ENCODE results near the gene CSGALNACT2.

Gene CSGALNACT2

DNA sequence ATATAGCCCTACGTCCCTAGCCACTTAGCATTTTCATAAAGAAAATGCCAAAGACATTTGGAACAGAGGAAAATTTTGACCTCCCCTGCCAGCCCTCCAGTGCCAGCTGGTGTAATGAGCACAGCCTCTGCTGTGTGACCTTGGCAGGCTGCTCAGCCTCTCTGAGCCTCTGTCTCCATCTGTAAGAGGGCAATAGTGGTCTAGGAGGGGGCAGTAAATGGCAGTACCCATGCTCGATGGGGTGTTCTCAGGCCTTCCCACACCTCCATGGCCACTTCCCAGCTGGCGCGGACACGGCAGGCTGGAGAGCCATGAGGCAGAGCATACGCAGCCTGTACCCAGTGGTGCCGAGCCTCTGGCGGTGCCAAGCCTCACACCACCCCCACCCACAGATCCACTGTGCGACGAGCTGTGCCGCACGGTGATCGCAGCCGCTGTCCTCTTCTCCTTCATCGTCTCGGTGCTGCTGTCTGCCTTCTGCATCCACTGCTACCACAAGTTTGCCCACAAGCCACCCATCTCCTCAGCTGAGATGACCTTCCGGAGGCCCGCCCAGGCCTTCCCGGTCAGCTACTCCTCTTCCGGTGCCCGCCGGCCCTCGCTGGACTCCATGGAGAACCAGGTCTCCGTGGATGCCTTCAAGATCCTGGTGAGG is 24.0 kb upstream of the CSGALNACT2 start:
- TF ChIP-seq, protein P1, sequence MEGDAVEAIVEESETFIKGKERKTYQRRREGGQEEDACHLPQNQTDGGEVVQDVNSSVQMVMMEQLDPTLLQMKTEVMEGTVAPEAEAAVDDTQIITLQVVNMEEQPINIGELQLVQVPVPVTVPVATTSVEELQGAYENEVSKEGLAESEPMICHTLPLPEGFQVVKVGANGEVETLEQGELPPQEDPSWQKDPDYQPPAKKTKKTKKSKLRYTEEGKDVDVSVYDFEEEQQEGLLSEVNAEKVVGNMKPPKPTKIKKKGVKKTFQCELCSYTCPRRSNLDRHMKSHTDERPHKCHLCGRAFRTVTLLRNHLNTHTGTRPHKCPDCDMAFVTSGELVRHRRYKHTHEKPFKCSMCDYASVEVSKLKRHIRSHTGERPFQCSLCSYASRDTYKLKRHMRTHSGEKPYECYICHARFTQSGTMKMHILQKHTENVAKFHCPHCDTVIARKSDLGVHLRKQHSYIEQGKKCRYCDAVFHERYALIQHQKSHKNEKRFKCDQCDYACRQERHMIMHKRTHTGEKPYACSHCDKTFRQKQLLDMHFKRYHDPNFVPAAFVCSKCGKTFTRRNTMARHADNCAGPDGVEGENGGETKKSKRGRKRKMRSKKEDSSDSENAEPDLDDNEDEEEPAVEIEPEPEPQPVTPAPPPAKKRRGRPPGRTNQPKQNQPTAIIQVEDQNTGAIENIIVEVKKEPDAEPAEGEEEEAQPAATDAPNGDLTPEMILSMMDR (IDR thresholded peaks at IDR 0.05), result no peak

DNA sequence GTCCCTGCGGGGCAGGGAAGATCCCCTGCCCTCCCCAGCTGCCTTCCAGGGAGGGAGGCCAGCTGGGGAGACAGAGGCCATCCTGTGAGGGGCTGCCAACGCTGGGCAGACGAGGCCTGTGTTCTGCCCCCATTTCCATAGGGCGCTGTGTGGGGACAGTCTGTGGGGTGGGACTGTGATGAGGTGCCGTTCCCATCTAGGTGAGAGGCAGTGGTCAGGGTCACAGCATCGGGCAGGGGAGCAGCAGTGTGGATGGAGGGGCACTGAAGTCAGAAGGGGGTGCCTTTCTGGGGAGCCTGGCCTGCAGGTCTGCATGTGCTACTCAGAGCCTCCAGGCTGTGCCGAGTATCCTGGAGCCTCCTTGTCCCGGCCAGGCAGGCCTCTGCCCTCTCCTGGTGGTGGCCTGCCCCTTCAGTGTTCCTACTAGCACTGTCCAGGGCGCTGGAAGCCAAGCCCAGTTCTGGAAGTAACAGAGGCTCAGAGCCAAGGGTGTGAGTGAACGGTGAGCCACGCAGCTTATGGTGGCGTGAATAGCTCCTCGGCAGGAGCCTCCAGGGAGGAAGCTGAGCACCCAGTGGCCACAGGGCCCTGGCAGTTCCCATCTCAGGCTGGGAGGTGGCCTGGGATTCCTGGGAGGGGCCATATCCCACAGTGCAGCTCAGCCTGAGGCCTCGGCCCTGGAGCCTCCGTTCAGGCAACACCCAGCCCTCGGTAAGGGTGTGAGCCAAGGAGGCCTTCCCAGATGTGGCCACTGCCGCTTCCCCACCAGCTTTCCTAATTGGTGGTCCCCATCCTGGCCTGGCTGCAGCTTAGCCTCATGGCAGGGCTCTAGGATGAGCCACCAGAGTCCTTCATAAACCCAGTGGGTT is 23.3 kb upstream of the CSGALNACT2 start:
- H3K79me2 ChIP-seq, result no peaks in the 10 kb centered on the region
- TF ChIP-seq, protein P1 (IDR thresholded peaks at IDR 0.05), result no peak
- H3K36me3 ChIP-seq (ENCODE audit: control insufficient read depth, insufficient read depth, low read length), result no peaks in the 10 kb centered on the region
- H2AFZ ChIP-seq, result no peak overlapping the region
- no peak overlapping the region for H3K4me3 ChIP-seq (ENCODE audit: low read depth, low read length)
- no peak overlapping the region for H3K9ac ChIP-seq
- H3K27me3 ChIP-seq (ENCODE audit: control insufficient read depth, insufficient read depth, low read length), result no peaks in the 10 kb centered on the region
- H3K4me1 ChIP-seq, result no peaks in the 10 kb centered on the region
- H3K4me2 ChIP-seq (ENCODE audit: low read length), result no peak overlapping the region
- no peak overlapping the region for H3K27ac ChIP-seq
- no peaks in the 10 kb centered on the region for H3K9me3 ChIP-seq (ENCODE audit: control insufficient read depth, low read length)

More for the DNA sequence above, 24.0 kb upstream of the CSGALNACT2 start:
- Histone ChIP-seq H3K9me3 (ENCODE audit: control insufficient read depth, low read length) (no peaks in the 10 kb centered on the region), H3K9ac (no peak overlapping the region), H2AFZ (no peak overlapping the region), H3K4me3 (ENCODE audit: low read depth, low read length) (no peak overlapping the region), H3K36me3 (ENCODE audit: control insufficient read depth, insufficient read depth, low read length) (no peaks in the 10 kb centered on the region), H3K27me3 (ENCODE audit: control insufficient read depth, insufficient read depth, low read length) (no peaks in the 10 kb centered on the region), H3K4me2 (ENCODE audit: low read length) (no peak overlapping the region), H3K27ac (no peak overlapping the region), H3K79me2 (no peaks in the 10 kb centered on the region), H3K4me1 (no peaks in the 10 kb centered on the region)

DNA sequence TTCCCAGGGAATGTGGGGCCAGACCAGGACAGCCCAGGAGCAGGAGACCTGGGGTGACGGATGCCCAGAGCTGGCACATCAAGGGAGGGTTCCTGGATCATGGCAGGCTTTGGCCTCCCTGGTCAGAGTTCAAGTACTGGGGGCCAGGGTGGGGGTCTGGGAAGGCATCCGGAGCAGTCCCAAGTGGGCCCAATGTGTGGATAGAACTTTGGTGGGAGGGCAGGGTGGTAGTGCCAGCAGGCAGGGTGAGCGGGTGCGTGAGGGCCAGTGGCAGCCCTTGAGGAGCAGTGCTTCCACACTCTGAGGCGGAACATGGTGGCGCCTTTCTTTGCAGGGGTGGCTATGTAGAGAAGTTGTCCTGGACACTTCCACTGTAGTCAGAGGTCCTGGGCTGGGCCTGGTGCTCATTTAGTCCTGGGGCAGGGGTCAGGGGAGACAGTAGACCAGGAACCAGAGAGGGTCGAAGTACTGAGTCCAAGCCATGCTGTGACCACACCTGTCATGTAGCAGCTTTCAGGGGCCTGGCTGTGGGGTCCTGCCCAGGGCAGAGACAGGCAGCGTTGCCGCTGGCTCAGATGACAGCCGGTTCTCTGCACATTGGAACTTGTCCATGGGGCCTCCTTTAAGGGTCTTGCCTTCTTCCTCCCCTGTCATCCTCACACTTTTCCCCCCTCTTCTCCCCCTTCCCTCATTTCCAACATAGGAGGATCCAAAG is 22.2 kb upstream of the CSGALNACT2 start:
- no peak overlapping the region for H2AFZ ChIP-seq
- H3K9me3 ChIP-seq (ENCODE audit: control insufficient read depth, low read length), result no peaks in the 10 kb centered on the region
- H3K4me1 ChIP-seq, result no peaks in the 10 kb centered on the region
- TF ChIP-seq, protein P1 (IDR thresholded peaks at IDR 0.05), result no peak
- no peak overlapping the region for H3K4me2 ChIP-seq (ENCODE audit: low read length)
- H3K79me2 ChIP-seq, result no peaks in the 10 kb centered on the region
- no peak overlapping the region for H3K4me3 ChIP-seq (ENCODE audit: low read depth, low read length)
- H3K36me3 ChIP-seq (ENCODE audit: control insufficient read depth, insufficient read depth, low read length), result no peaks in the 10 kb centered on the region
- no peak overlapping the region for H3K9ac ChIP-seq
- no peaks in the 10 kb centered on the region for H3K27me3 ChIP-seq (ENCODE audit: control insufficient read depth, insufficient read depth, low read length)
- H3K27ac ChIP-seq, result no peak overlapping the region

DNA sequence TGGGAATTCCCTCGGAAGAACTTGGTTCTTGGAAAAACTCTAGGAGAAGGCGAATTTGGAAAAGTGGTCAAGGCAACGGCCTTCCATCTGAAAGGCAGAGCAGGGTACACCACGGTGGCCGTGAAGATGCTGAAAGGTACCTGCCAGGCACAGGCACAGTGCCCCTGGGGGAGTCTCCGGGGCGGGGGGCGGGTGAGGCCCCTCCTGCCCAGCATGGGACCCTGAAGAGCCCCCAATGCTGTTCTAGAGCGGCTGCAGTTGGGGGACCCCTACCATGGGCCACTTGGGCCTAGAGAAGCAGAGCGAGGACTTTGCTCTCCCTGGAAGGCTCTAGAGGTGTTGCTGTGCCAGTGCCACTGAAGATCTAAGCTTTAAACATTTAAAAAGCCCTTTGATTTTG is 21.6 kb upstream of the CSGALNACT2 start:
- TF ChIP-seq, protein P1 (IDR thresholded peaks at IDR 0.05), result no peak
- Histone ChIP-seq H3K4me2 (ENCODE audit: low read length) (no peak overlapping the region), H3K79me2 (no peaks in the 10 kb centered on the region), H3K27me3 (ENCODE audit: control insufficient read depth, insufficient read depth, low read length) (no peaks in the 10 kb centered on the region), H3K9ac (no peak overlapping the region), H3K4me3 (ENCODE audit: low read depth, low read length) (no peak overlapping the region), H3K4me1 (no peaks in the 10 kb centered on the region), H3K36me3 (ENCODE audit: control insufficient read depth, insufficient read depth, low read length) (no peaks in the 10 kb centered on the region), H2AFZ (no peak overlapping the region), H3K9me3 (ENCODE audit: control insufficient read depth, low read length) (no peaks in the 10 kb centered on the region), H3K27ac (no peak overlapping the region)
